ENCODE results near the gene RAD1. TPM values are rescaled to one million over a fixed set of nuclear protein-coding genes. Genes with fewer than 3 reads are reported as not detected.

Gene RAD1, protein sequence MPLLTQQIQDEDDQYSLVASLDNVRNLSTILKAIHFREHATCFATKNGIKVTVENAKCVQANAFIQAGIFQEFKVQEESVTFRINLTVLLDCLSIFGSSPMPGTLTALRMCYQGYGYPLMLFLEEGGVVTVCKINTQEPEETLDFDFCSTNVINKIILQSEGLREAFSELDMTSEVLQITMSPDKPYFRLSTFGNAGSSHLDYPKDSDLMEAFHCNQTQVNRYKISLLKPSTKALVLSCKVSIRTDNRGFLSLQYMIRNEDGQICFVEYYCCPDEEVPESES
- 17.7 TPM for polyA plus RNA-seq (2013)

DNA sequence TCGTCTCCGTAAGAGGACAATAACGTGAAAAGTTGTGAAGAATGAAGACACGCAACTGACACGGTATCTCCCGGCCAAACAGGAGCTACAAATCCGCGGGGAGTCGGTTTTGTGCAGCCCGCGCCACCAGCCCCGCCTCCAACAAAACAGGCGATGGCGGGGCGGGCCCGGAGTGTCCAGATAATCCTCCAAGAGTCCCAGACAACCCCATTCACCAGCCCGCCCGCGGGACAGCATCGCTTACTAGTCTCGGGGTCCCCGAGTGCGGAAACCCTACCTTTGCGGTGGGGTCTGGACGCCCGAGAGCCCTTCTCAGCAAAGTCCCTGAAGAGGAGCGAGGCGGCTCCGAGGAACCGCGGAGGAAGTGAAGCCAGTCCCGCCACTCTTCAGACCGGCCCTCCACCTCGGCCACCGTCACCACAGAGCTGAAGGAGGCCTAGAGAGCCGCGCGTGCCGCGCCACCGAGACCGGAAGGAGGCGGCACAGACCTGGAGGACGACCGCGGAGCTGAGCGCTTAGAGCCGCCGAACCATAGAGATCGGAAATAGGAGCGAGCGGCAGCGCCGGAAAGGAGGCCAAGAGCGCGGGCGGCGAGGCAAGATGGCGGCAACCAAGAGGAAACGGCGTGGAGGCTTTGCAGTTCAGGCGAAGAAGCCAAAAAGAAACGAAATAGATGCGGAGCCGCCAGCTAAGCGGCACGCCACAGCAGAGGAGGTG is at the start of gene RAD1, which contains the start of gene BRIX1:
Gene RAD1 (minus strand): TSS at position 366 of the 717 bp plus-strand sequence. CDS start 612 bp downstream, outside the sequence.
Gene BRIX1 (plus strand): TSS at position 573 of the 717 bp plus-strand sequence. CDS start 28 bp downstream, at position 601.
- peak within 1 kb of the TSS; percentile 93 to 100 (median 97) for H3K4me3 ChIP-seq (ENCODE audit: control insufficient read depth in 1 of 7, extremely low read depth in 1 of 7, insufficient read depth in 4 of 7, low read depth in 2 of 7, low read length in 6 of 7)
- peak within 1 kb of the TSS; percentile 80 to 95 for H3K27ac ChIP-seq (ENCODE audit: insufficient read depth in 1 of 2, low read depth in 1 of 2, low read length in 2 of 2, poor library complexity in 1 of 2, severe bottlenecking in 2 of 2)
- peak; percentile 98 to 99 (median 99) for DNase-seq
- H3K9me3 ChIP-seq (ENCODE audit: control extremely low read depth in 1 of 5, control insufficient read depth in 4 of 5, insufficient read depth in 2 of 5, low read depth in 1 of 5, low read length in 4 of 5): no peaks in the 10 kb centered on the region
- H3K4me1 ChIP-seq (ENCODE audit: control extremely low read depth in 1 of 4, control insufficient read depth in 4 of 4, insufficient read depth in 4 of 4, low read length in 3 of 4): peaks cover 19 to 36% (median 26%) of the 10 kb centered on the region in 4 experiments
- WGBS (ENCODE audit: insufficient coverage): under 1% methylated on average over 66 of the region's 67 CpGs
- POLR2A ChIA-PET: interaction anchor here (0.7 to 3.4 kb wide), 2 partner anchors 14 to 19 kb away, joined by 3 to 27 read pairs; partner anchors contain the start of gene DNAJC21
- H3K27me3 ChIP-seq (replicated peaks in 2 of 5; ENCODE audit: control insufficient read depth in 4 of 5, insufficient read depth in 5 of 5, low read length in 4 of 5): no peaks in the 10 kb centered on the region
- peaks cover 5 to 34% (median 15%) of the 10 kb centered on the region in 4 experiments for H3K36me3 ChIP-seq (ENCODE audit: control insufficient read depth in 4 of 4, insufficient read depth in 4 of 4, low read length in 3 of 4)
- CTCF ChIA-PET: interaction anchor here (0.9 to 2.4 kb wide), 5 partner anchors 9 to 17 kb away, joined by 5 to 8 read pairs (median 5); partner anchors contain the start of gene DNAJC21

DNA sequence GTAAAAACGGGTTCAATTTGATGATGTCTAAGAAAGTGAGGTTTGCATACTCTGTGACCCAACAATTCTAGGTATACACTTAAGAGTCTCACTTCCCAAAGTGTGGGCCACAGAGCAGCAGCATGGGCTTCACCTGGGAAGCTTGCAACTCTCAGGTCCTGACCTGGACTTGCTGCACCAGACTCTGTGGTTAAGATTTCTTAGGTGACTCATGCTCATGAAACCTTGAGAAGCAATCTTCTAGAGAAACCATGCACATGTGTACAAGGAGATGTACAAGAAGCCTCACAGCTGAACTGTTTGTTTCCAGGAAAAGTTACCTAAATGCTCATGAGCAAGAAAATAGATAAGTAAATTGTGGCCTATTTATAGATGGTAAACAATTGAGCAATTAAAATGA is 44.0 kb upstream of the RAD1 start:
- no peak overlapping the region for H3K27ac ChIP-seq (ENCODE audit: insufficient read depth in 1 of 2, low read depth in 1 of 2, low read length in 2 of 2, poor library complexity in 1 of 2, severe bottlenecking in 2 of 2)
- H3K4me1 ChIP-seq (ENCODE audit: control extremely low read depth in 1 of 4, control insufficient read depth in 4 of 4, insufficient read depth in 4 of 4, low read length in 3 of 4): no peaks in the 10 kb centered on the region
- peaks cover 6 to 11% (median 9%) of the 10 kb centered on the region in 4 experiments for H3K36me3 ChIP-seq (ENCODE audit: control insufficient read depth in 4 of 4, insufficient read depth in 4 of 4, low read length in 3 of 4)
- no CpG with 5 or more reads among the region's 1 CpG for WGBS (ENCODE audit: insufficient coverage)
- ChIA-PET POLR2A (no interaction called here), CTCF (no interaction called here)
- H3K9me3 ChIP-seq (ENCODE audit: control extremely low read depth in 1 of 5, control insufficient read depth in 4 of 5, insufficient read depth in 2 of 5, low read depth in 1 of 5, low read length in 4 of 5): no peaks in the 10 kb centered on the region
- H3K27me3 ChIP-seq (replicated peaks in 2 of 5; ENCODE audit: control insufficient read depth in 4 of 5, insufficient read depth in 5 of 5, low read length in 4 of 5): no peaks in the 10 kb centered on the region
- H3K4me3 ChIP-seq (ENCODE audit: control insufficient read depth in 1 of 7, extremely low read depth in 1 of 7, insufficient read depth in 4 of 7, low read depth in 2 of 7, low read length in 6 of 7): no peak overlapping the region
- peak in 2 of 3 donors; percentile 3 to 12 for DNase-seq

DNA sequence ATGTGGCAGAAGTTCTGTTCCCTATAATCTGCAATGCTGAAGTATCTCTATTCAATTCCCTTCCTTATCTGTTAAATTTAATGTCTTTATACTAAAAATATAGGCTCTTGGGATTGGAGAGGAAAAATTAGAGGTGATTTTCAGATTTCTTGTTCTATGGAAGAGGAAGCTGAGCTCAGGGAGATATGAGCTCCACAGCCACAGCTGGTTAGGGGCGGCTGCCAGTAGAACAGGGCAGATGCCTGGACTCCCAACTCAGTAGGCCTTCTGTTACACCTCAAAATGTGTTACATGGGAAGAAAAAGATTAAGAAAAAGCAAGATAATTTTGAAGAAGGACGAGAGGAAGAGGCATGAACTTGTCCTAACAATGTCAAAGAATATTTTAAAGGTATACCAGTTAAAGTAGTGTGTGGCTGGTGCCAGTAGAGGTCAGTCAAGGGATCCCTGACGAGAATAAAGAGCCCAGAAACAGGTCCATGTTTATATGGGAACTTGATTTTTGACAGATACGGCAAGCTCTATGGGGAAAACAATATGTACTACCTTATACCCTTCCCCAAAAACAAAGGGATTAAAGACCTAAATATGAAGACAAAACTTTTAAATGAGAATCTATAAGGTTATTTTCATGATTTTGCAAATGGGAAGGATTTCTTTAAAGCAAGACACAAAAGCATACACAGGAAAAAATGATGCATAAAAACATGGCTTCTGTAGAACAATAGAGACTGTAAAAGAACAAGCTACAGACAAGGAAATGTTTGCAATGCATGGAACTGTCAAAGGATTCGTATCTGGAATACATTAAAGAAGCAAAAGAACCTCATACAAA is 42.8 kb upstream of the RAD1 start:
- POLR2A ChIA-PET: no interaction called here
- H3K4me1 ChIP-seq (ENCODE audit: control extremely low read depth in 1 of 4, control insufficient read depth in 4 of 4, insufficient read depth in 4 of 4, low read length in 3 of 4): no peaks in the 10 kb centered on the region
- H3K27me3 ChIP-seq (replicated peaks in 2 of 5; ENCODE audit: control insufficient read depth in 4 of 5, insufficient read depth in 5 of 5, low read length in 4 of 5): no peaks in the 10 kb centered on the region
- no peak overlapping the region for H3K4me3 ChIP-seq (ENCODE audit: control insufficient read depth in 1 of 7, extremely low read depth in 1 of 7, insufficient read depth in 4 of 7, low read depth in 2 of 7, low read length in 6 of 7)
- peak; percentile 13 to 35 (median 33) for DNase-seq
- no peak overlapping the region for H3K27ac ChIP-seq (ENCODE audit: insufficient read depth in 1 of 2, low read depth in 1 of 2, low read length in 2 of 2, poor library complexity in 1 of 2, severe bottlenecking in 2 of 2)
- WGBS (ENCODE audit: insufficient coverage): 100% methylated on average over 1 of the region's 5 CpGs
- CTCF ChIA-PET: interaction anchor here (0.7 to 1.3 kb wide), 5 partner anchors 9 to 831 kb away, joined by 3 read pairs; no protein-coding TSS in a partner anchor
- H3K9me3 ChIP-seq (ENCODE audit: control extremely low read depth in 1 of 5, control insufficient read depth in 4 of 5, insufficient read depth in 2 of 5, low read depth in 1 of 5, low read length in 4 of 5): no peaks in the 10 kb centered on the region
- peaks cover 7 to 16% (median 12%) of the 10 kb centered on the region in 4 experiments for H3K36me3 ChIP-seq (ENCODE audit: control insufficient read depth in 4 of 4, insufficient read depth in 4 of 4, low read length in 3 of 4)

DNA sequence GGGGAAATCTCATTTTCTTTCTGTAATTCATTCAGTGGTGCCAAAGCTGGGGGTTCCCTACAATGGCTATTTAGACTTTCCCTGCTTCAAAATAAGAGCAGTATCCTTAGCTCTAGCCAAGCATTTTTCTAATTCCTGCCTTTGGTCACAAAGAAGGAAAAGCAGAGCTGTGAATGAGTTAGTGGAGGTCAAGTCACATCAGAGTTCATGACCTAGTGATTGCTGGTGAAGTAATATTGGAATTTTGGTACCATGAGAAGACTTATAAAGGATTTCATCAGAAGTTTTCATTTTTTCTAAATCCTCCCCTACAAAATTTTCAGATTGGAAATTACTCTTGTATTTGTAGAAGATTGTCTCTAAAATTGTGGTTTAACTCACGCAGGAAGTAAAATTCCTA is 42.0 kb upstream of the RAD1 start:
- Histone ChIP-seq H3K9me3 (ENCODE audit: control extremely low read depth in 1 of 5, control insufficient read depth in 4 of 5, insufficient read depth in 2 of 5, low read depth in 1 of 5, low read length in 4 of 5) (no peaks in the 10 kb centered on the region), H3K27me3 (replicated peaks in 2 of 5; ENCODE audit: control insufficient read depth in 4 of 5, insufficient read depth in 5 of 5, low read length in 4 of 5) (no peaks in the 10 kb centered on the region), H3K4me3 (ENCODE audit: control insufficient read depth in 1 of 7, extremely low read depth in 1 of 7, insufficient read depth in 4 of 7, low read depth in 2 of 7, low read length in 6 of 7) (no peak overlapping the region), H3K4me1 (ENCODE audit: control extremely low read depth in 1 of 4, control insufficient read depth in 4 of 4, insufficient read depth in 4 of 4, low read length in 3 of 4) (no peaks in the 10 kb centered on the region), H3K27ac (ENCODE audit: insufficient read depth in 1 of 2, low read depth in 1 of 2, low read length in 2 of 2, poor library complexity in 1 of 2, severe bottlenecking in 2 of 2) (no peak overlapping the region), H3K36me3 (ENCODE audit: control insufficient read depth in 4 of 4, insufficient read depth in 4 of 4, low read length in 3 of 4) (peaks cover 7 to 17% (median 14%) of the 10 kb centered on the region in 4 experiments)
- ChIA-PET CTCF (interaction anchor here (0.7 to 1.3 kb wide), 3 partner anchors 12 to 45 kb away, joined by 3 to 7 read pairs (median 3); no protein-coding TSS in a partner anchor), POLR2A (no interaction called here)
- WGBS (ENCODE audit: insufficient coverage): no CpG with 5 or more reads among the region's 1 CpG
- no peak for DNase-seq

DNA sequence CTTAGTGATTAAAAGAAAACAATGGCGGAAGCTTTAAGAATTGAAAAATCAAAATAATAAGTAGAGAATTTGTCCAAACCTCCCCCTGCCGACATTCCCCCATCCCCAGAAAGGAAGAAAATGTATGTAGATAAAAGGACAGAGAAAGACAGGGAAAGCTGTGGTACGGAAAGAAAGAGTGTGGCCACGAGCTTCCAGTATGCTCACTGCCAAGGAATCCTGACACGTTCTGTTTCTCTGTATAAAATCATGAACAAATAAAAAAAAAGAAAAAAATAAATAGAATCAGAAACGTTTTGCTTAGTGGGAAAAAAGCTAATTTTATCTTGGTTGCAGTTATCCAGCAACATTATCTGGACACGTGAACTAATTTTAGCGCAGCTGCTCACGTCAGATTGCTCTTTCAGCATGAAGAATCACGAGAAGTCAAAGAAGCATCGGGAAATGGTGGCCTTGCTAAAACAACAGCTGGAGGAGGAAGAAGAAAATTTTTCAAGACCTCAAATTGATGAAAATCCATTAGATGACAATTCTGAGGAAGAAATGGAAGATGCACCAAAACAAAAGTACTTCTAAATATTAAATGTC is 29.2 kb upstream of the RAD1 start:
- DNase-seq: no peak
- WGBS (ENCODE audit: insufficient coverage): 97% methylated on average over 7 of the region's 11 CpGs
- Histone ChIP-seq H3K4me1 (ENCODE audit: control extremely low read depth in 1 of 4, control insufficient read depth in 4 of 4, insufficient read depth in 4 of 4, low read length in 3 of 4) (no peaks in the 10 kb centered on the region), H3K27ac (ENCODE audit: insufficient read depth in 1 of 2, low read depth in 1 of 2, low read length in 2 of 2, poor library complexity in 1 of 2, severe bottlenecking in 2 of 2) (no peak overlapping the region), H3K4me3 (ENCODE audit: control insufficient read depth in 1 of 7, extremely low read depth in 1 of 7, insufficient read depth in 4 of 7, low read depth in 2 of 7, low read length in 6 of 7) (no peak overlapping the region), H3K36me3 (ENCODE audit: control insufficient read depth in 4 of 4, insufficient read depth in 4 of 4, low read length in 3 of 4) (peaks cover 19 to 60% (median 41%) of the 10 kb centered on the region in 4 experiments), H3K9me3 (ENCODE audit: control extremely low read depth in 1 of 5, control insufficient read depth in 4 of 5, insufficient read depth in 2 of 5, low read depth in 1 of 5, low read length in 4 of 5) (no peaks in the 10 kb centered on the region), H3K27me3 (replicated peaks in 2 of 5; ENCODE audit: control insufficient read depth in 4 of 5, insufficient read depth in 5 of 5, low read length in 4 of 5) (no peaks in the 10 kb centered on the region)
- ChIA-PET CTCF (interaction anchor here (1.1 kb wide), 1 partner anchor 10 kb away, joined by 3 read pairs; no protein-coding TSS in a partner anchor), POLR2A (interaction anchor here (1.1 kb wide), 1 partner anchor 14 kb away, joined by 5 read pairs; no protein-coding TSS in a partner anchor)

DNA sequence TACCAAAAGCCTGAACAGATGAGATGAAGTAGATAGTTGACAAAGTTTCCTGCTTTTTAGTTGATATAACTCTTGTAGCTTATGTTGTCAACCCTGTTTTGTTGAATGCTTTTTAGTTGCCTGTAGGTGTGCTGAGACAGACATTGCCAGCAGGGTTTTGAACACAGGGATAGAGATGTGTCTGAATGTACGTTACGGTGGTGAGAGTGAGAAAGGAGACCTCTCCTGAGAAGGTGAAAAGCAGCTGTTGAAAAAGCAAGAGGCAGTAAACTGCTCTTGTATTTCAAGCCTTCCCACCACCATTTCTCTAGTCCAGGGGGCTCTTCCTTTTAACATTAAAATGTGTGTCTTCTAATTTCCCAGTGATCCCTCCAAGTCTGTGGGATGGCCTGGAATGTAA is 28.7 kb upstream of the RAD1 start:
- CTCF ChIA-PET: interaction anchor here (1.1 kb wide), 1 partner anchor 9 kb away, joined by 3 read pairs; no protein-coding TSS in a partner anchor
- H3K27me3 ChIP-seq (replicated peaks in 2 of 5; ENCODE audit: control insufficient read depth in 4 of 5, insufficient read depth in 5 of 5, low read length in 4 of 5): no peaks in the 10 kb centered on the region
- POLR2A ChIA-PET: no interaction called here
- no peak overlapping the region for H3K27ac ChIP-seq (ENCODE audit: insufficient read depth in 1 of 2, low read depth in 1 of 2, low read length in 2 of 2, poor library complexity in 1 of 2, severe bottlenecking in 2 of 2)
- peaks cover 19 to 60% (median 40%) of the 10 kb centered on the region in 4 experiments for H3K36me3 ChIP-seq (ENCODE audit: control insufficient read depth in 4 of 4, insufficient read depth in 4 of 4, low read length in 3 of 4)
- no CpG with 5 or more reads among the region's 2 CpGs for WGBS (ENCODE audit: insufficient coverage)
- H3K4me1 ChIP-seq (ENCODE audit: control extremely low read depth in 1 of 4, control insufficient read depth in 4 of 4, insufficient read depth in 4 of 4, low read length in 3 of 4): no peaks in the 10 kb centered on the region
- H3K4me3 ChIP-seq (ENCODE audit: control insufficient read depth in 1 of 7, extremely low read depth in 1 of 7, insufficient read depth in 4 of 7, low read depth in 2 of 7, low read length in 6 of 7): no peak overlapping the region
- no peaks in the 10 kb centered on the region for H3K9me3 ChIP-seq (ENCODE audit: control extremely low read depth in 1 of 5, control insufficient read depth in 4 of 5, insufficient read depth in 2 of 5, low read depth in 1 of 5, low read length in 4 of 5)
- no peak for DNase-seq

All from common myeloid progenitor, CD34-positive (primary cell).